LoVo (cell line): Measurements from ENCODE around the gene PLEKHO2.

Source experiments
- DNase-seq: peaks from one replicate; pipeline ENCODE4 v3.0.0-alpha.2; 2016; ENCODE audit warnings: low spot score

PLEKHO2 gene

GRCh38 chr15:64892847-64893403, 51.2 kb downstream of the PLEKHO2 start:
- no peak for DNase-seq

- no peak for DNase-seq
Measured at GRCh38 chr15:64893481-64894394, 52.0 kb downstream of the PLEKHO2 start.

DNA sequence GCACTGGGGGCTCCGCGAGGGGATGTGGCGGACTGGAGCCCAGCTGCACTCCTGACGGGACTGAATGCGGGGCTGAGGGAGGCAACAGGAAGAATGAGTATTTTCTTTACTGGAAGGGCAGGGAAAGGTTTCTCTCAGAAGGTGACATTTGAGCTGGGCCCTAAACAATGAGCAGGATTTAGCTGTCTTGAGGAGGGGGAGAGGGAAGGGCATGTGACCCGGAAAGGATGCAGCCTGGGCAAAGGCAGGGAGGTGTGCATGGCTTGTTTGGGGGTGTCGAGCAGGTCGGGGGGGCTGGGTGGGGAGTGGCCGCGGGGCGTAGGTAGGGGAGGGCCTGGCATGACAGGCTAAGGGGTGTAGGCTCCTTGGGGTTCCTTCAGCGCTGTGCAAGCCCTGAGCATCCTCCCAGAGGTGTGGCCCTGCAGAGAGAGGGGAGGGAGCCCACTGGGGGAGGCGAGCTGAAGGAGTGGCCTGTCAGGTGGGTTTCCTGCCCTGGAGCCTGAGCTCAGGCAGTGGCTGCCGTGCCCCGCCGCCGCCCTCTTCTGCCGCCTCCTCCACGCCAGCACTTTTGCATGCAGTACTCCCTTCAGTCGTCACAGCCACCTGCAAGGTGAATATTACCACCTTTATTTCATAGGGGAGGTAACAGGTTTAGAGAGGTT, 52.8 kb downstream of the PLEKHO2 start:
- DNase-seq, result no peak

GRCh38 chr15:64895285-64896065, 53.8 kb downstream of the PLEKHO2 start:
- no peak for DNase-seq

DNA sequence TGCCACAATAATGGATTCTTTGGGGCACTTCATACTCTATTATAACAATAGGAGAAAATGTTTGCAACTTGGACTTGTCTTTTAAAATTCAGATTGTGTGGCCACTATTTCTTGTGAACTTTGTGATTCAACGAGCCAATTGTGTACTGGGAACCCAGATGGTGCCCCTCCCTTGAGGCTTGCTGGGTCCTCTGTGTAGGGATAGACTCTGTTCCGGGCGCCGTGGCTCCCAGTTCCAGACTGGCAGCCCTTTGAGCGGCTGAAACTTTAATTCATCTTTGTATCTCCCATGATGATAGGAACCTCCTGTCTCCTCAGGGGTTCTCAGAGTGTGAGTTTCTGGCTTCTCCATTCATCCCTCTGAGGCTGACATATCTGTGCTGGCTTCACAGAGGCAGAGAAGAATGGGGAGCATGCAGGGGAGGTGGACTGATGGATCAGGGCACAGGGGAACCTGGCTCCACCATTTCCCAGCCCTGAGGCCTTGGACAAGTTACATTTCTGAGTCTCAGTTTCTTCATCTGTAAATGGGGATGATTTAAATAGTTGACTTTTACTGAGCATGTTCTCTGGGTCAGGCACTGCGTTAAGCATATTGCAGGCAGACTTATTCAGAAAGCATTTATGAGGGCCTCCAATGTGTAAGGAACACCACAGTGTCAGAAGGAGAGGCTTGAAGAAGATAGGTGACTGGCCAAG, 54.8 kb downstream of the PLEKHO2 start:
- no peak for DNase-seq

- DNase-seq, result peak; percentile 25
Measured at GRCh38 chr15:64897345-64897985, 55.8 kb downstream of the PLEKHO2 start.

- no peak for DNase-seq
Measured at GRCh38 chr15:64898406-64898805, 56.7 kb downstream of the PLEKHO2 start.

DNA sequence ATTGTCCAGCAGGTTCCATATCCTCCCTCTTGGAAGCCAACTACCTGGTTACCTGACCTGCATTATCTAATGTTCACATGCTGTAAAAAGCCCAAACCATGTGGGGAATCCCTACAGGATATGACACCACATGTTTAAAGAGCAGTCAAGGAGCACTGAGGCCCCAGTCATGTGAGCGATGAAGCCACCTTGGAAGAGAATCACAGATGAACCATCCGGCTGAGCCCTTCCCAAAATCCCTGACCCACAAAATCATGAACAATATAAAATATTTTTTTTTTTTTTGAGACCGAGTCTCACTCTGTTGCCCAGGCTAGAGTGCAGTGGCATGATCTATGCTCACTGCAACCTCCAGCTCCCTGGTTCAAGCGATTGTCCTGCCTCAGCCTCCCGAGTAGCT, 59.4 kb downstream of the PLEKHO2 start:
- DNase-seq, result no peak

DNA sequence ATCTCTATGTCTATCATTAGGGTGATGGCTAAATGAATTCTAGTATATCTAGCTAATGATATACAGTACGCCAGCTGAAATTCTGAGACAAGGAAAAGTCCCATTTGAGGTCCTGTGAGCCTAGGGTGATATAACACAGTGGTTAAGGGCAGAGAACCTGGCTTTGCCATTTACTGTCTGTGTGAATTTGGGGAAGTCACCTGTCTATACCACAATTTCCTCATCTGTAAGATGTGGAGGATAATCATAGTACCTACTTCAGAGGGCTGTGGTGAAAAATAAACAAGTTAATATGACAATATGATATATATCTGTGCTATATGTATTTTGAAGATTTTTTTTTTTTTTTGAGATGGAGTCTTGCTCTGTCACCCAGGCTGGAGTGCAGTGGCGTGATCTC, 60.2 kb downstream of the PLEKHO2 start:
- no peak for DNase-seq

GRCh38 chr15:64902863-64903262, 61.1 kb downstream of the PLEKHO2 start:
- no peak for DNase-seq

GRCh38 chr15:64903326-64903950, 61.7 kb downstream of the PLEKHO2 start:
- no peak for DNase-seq

GRCh38 chr15:64904189-64904588, 62.5 kb downstream of the PLEKHO2 start:
- DNase-seq, result no peak

DNA sequence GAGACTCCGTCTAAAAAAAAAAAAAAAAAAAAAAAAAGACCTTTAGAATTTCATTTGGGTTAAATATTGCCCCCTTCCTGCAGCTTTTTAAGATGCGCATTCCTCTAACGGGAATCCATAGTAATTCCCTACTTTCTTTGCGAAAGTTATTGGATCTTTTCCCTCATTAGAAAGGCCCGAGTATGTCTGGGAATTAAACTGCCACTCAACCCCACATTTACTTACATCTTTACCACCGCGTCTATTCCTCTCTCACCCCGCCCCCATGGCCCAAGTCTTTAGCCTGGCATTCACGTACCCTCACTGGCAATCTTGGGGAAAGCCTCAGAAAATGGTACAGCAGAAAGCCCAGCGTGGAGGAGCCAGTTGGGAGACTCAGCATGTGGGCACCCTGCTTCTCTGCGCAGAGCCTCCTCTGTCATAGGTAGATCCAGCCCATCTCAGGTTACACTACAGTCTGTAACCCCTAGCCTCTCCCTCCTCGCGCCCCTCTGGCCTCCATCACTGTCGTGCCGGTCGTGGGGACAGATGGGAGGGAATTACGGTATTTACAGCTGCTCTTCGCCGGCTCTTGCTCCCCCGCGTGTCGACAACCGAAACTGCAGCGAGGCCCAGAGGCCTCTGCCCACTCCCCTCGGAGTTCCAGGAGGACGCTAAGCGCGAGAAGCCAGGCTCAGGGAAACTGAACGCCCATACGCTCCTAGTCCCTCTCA, 63.6 kb downstream of the PLEKHO2 start:
- DNase-seq, result peak; percentile 34

DNA sequence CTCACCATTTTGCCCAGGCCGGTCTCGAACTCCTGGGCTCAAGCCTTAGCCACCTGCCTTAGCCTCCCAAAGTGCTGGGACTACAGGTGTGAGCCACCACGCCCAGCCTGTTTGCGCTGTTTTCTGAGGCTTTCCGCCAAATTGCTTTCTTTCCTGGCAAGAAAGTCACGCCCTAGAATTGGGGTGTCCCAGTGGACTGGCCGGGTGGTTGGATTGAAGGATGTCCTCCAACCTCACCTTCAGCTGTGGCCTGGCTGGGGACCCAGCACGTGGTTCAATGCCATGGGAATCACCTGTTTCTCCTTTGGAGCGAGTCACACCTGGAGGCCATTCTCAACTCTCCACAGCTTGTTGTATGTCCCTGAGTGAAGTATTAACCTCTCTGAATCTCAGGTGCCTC, 64.2 kb downstream of the PLEKHO2 start:
- no peak for DNase-seq

GRCh38 chr15:64906402-64906801, 64.7 kb downstream of the PLEKHO2 start:
- DNase-seq, result no peak

GRCh38 chr15:64907991-64908390, 66.3 kb downstream of the PLEKHO2 start:
- DNase-seq, result no peak

GRCh38 chr15:64909546-64909945, 67.8 kb downstream of the PLEKHO2 start:
- DNase-seq, result no peak

GRCh38 chr15:64911311-64912186, 69.8 kb downstream of the PLEKHO2 start, which contains the start of gene ANKDD1A:
ANKDD1A (plus strand) TSS chr15:64911902; CDS start chr15:64911931, 29 bp downstream.
- peak; percentile 51 for DNase-seq
